ENCODE measurements around the gene CTIF. TPM values are rescaled to one million over a fixed set of nuclear protein-coding genes. Genes with fewer than 3 reads are reported as not detected.

The CTIF gene
- polyA plus RNA-seq, 3 donors: 0.38 to 8.7 (median 1.2) TPM

DNA sequence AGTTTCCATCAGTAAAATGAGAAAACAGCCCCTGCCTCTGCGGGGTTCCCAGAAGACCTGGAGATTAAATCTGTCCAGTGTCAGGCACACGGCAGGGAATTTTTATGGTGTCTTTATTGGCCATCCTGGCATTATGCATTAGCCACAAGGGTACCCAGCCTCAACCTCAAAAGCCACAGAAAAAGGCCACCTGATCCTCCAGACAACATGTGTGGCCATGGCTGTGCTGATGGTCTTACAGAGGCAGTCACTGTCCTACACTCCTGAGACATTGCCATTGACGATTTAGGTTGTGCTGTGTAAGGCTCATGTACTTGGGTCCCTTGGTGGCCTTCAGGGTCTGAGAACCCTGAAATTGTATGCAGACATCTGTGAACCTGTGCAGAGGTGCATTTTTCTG, 296.3 kb downstream of the CTIF start:
- Histone ChIP-seq H2AFZ (ENCODE audit: insufficient read depth, low read depth, low read length, poor library complexity, severe bottlenecking) (no peak overlapping the region), H3K27ac (ENCODE audit: low read depth in 1 of 2, low read length in 2 of 2) (peak overlapping the region; percentile 58 to 81), H4K20me1 (ENCODE audit: insufficient read depth, low read length) (no peaks in the 10 kb centered on the region), H3K9me3 (replicated peaks in 1 of 2; ENCODE audit: control insufficient read depth in 1 of 2, insufficient read depth in 1 of 2, low read length in 2 of 2) (no peaks in the 10 kb centered on the region), H3K4me1 (ENCODE audit: control insufficient read depth in 1 of 2, insufficient read depth in 2 of 2, low read length in 2 of 2) (peaks cover 43 to 68% of the 10 kb centered on the region in 2 donors), H3K4me3 (replicated peaks in 1 of 3; ENCODE audit: low read depth in 2 of 3, low read length in 3 of 3) (peak overlapping the region in 1 of 3 experiments; percentile 24), H3K36me3 (replicated peaks in 1 of 2; ENCODE audit: control insufficient read depth in 1 of 2, insufficient read depth in 2 of 2, low read length in 2 of 2) (no peaks in the 10 kb centered on the region), H3K79me2 (ENCODE audit: insufficient read depth, low read length) (no peaks in the 10 kb centered on the region), H3K4me2 (replicated peaks; ENCODE audit: extremely low read depth, low read length, poor library complexity, severe bottlenecking) (peak overlapping the region; percentile 51), H3K9ac (ENCODE audit: insufficient read depth, low read length, poor library complexity, severe bottlenecking) (peak overlapping the region; percentile 44), H3K27me3 (ENCODE audit: control insufficient read depth in 2 of 2, insufficient read depth in 2 of 2, low read length in 2 of 2) (no peaks in the 10 kb centered on the region)
- TF ChIP-seq, protein P1, sequence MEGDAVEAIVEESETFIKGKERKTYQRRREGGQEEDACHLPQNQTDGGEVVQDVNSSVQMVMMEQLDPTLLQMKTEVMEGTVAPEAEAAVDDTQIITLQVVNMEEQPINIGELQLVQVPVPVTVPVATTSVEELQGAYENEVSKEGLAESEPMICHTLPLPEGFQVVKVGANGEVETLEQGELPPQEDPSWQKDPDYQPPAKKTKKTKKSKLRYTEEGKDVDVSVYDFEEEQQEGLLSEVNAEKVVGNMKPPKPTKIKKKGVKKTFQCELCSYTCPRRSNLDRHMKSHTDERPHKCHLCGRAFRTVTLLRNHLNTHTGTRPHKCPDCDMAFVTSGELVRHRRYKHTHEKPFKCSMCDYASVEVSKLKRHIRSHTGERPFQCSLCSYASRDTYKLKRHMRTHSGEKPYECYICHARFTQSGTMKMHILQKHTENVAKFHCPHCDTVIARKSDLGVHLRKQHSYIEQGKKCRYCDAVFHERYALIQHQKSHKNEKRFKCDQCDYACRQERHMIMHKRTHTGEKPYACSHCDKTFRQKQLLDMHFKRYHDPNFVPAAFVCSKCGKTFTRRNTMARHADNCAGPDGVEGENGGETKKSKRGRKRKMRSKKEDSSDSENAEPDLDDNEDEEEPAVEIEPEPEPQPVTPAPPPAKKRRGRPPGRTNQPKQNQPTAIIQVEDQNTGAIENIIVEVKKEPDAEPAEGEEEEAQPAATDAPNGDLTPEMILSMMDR (IDR thresholded peaks at IDR 0.05): no peak
- intact Hi-C loops (cut with micrococcal nuclease): loop anchor here (2.0 to 10.0 kb wide), 3 partner anchors 20 to 62 kb away; no protein-coding TSS in a partner anchor
- Mint-ChIP-seq H3K27ac (peak overlapping the region; percentile 86 to 95 (median 92)), H3K4me3 (peak overlapping the region; percentile 27 to 74), H3K9me3 (peaks cover 0 to 2% (median 0%) of the 10 kb centered on the region in 7 donors), H3K36me3 (peaks cover 6 to 15% of the 10 kb centered on the region in 2 donors), H3K27me3 (ENCODE audit: low read depth in 3 of 3) (peaks cover 0 to 12% (median 7%) of the 10 kb centered on the region in 3 donors), H3K4me1 (peaks cover 58% of the 10 kb centered on the region)
- DNase-seq: no peak
- 86% methylated on average over 2 of the region's 3 CpGs for WGBS (ENCODE audit: insufficient coverage)

DNA sequence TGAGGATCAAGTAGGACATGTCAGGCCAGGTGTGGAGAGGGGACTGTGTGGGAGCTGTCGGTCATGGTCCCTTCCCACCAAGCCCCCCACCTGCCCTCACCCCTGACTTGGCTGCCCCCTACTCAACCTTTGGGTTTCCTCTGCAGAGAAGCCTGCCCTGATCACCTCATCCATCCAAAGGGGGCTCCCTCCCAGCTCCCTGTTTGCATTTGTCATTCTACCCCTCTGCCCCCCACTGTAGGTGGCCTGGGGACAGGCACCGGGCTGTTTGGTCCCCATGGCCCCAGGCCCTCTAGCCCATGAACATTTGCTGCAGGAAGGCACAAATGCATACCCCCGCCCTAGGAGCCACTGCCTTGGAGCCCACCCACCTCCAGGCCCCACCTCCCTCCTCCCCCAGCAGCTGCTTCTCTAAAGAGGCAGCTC, 296.9 kb downstream of the CTIF start:
- Mint-ChIP-seq H3K9me3 (peaks cover 0 to 2% (median 0%) of the 10 kb centered on the region in 7 donors), H3K27me3 (ENCODE audit: low read depth in 3 of 3) (peaks cover 0 to 12% (median 7%) of the 10 kb centered on the region in 3 donors), H3K27ac (peak overlapping the region in 3 of 7 donors; percentile 3 to 59 (median 58)), H3K4me1 (peaks cover 63% of the 10 kb centered on the region), H3K36me3 (peaks cover 6 to 13% of the 10 kb centered on the region in 2 donors), H3K4me3 (no peak overlapping the region)
- no peaks in the 10 kb centered on the region for H3K27me3 ChIP-seq (ENCODE audit: control insufficient read depth in 2 of 2, insufficient read depth in 2 of 2, low read length in 2 of 2)
- no peak overlapping the region for H3K4me3 ChIP-seq (replicated peaks in 1 of 3; ENCODE audit: low read depth in 2 of 3, low read length in 3 of 3)
- H3K9me3 ChIP-seq (replicated peaks in 1 of 2; ENCODE audit: control insufficient read depth in 1 of 2, insufficient read depth in 1 of 2, low read length in 2 of 2): no peaks in the 10 kb centered on the region
- no peaks in the 10 kb centered on the region for H3K36me3 ChIP-seq (replicated peaks in 1 of 2; ENCODE audit: control insufficient read depth in 1 of 2, insufficient read depth in 2 of 2, low read length in 2 of 2)
- H3K79me2 ChIP-seq (ENCODE audit: insufficient read depth, low read length): no peaks in the 10 kb centered on the region
- H3K4me1 ChIP-seq (ENCODE audit: control insufficient read depth in 1 of 2, insufficient read depth in 2 of 2, low read length in 2 of 2): peaks cover 43 to 68% of the 10 kb centered on the region in 2 donors
- intact Hi-C loops (cut with micrococcal nuclease): loop anchor here (2.0 to 10.0 kb wide), 3 partner anchors 21 to 61 kb away; no protein-coding TSS in a partner anchor
- no peak overlapping the region for H2AFZ ChIP-seq (ENCODE audit: insufficient read depth, low read depth, low read length, poor library complexity, severe bottlenecking)
- DNase-seq: no peak
- no peaks in the 10 kb centered on the region for H4K20me1 ChIP-seq (ENCODE audit: insufficient read depth, low read length)
- no peak overlapping the region for H3K4me2 ChIP-seq (replicated peaks; ENCODE audit: extremely low read depth, low read length, poor library complexity, severe bottlenecking)
- WGBS (ENCODE audit: insufficient coverage): 95% methylated on average over 3 of the region's 3 CpGs
- TF ChIP-seq, protein P1 (IDR thresholded peaks at IDR 0.05): no peak
- no peak overlapping the region for H3K27ac ChIP-seq (ENCODE audit: low read depth in 1 of 2, low read length in 2 of 2)
- H3K9ac ChIP-seq (ENCODE audit: insufficient read depth, low read length, poor library complexity, severe bottlenecking): no peak overlapping the region
